NOMO-1 treated with DMSO at 0.1 percent for 48 hours (cell line): Measurements from ENCODE around the gene WHRN.

Source experiments
- DNase-seq: peaks from one replicate; lab custom pipeline; 2025; ENCODE audit not compliant: unreplicated experiment; lab: John Stamatoyannopoulos, UW

WHRN gene

GRCh38 chr9:114505187-114506081 is at the start of gene WHRN:
WHRN (minus strand) TSS chr9:114505473; CDS start chr9:114504801, 672 bp downstream.
- peak; percentile 75 for DNase-seq

DNA sequence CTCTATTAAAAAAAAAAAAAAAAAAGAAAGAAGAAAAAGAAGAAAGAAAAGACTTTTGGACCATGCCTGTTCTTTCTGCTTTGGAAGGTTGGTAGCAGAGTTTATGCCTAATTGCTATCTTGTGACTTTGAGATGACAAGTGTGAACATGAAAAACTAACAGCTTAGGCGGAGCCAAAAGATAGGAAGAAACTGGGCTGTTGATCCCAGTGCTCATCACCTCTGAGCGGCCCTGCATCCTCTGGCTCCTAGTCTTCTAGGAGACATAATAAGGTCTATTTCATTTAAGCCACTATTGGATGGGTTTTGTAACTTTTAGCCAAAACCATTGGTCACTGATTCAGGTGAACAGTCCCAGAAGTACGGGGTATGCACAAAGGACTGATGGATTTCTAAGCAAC is 47.9 kb upstream of the WHRN start:
- DNase-seq, result no peak

DNA sequence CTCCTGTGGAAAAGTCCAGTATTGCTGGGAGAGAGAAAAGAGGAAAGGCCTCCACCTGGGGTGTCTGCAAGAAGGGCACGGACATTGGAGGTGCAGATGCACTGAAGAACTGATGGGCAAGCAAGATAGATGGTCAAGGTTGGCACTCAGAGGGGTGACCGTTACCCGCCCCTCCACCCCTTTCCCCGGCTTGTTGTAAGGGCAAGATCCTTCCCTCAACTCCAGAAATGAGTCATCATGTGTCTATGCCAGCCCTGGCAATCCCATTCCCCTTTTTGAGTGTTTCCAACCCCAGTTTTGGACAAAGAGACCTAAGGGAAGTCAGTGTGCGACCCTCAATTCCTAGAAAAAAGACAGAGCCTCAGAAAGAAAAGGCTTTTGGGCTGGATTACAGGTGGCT is 47.4 kb upstream of the WHRN start:
- DNase-seq, result no peak

DNA sequence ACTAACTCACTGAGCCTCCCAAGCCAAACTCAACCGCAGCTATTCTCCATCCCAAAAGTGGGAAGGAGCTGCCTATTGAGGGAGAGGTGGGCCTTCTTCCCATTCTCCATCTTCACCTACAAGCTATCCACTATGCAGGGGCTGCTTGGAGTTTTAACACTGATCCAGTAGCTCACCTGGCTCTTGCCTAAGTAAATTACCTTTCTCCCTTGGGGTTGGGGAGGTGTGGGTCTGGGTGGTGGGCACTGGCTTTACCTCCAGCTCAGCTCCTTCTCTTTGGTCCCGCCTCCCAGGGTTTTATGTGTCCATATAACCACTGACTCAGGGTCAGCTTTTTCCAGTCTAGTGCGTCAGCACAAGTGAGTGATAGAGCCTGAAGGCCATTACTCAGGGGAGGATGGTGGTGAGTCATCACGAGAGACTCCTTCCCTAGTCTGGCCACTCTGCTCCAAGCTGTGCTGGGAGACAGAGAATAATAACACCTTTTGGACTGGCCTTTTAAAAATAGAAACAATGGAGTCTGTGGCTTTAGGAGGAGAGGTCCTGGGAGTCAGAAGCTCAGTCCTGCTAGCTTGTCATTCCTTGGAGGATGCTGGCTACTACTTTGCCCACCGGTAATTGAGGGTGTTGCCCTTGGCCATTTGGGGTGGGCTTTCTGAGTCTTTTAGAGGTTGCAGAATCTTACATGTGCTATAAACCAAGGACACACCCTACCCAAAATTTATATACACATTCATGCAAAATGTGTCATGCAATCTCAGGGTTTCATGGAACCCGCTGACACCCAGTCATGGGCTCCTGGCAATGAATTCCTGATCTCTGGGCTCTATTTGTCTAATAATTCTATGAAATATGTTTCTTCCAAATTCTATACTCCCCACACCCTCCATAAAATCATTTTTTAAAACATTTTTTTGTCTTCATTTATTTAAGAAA is 46.7 kb upstream of the WHRN start:
- peak; percentile 2 for DNase-seq

- peak; percentile 35 for DNase-seq
These were observed 44.5 kb upstream of the WHRN start for GRCh38 chr9:114549697-114550330.

DNA sequence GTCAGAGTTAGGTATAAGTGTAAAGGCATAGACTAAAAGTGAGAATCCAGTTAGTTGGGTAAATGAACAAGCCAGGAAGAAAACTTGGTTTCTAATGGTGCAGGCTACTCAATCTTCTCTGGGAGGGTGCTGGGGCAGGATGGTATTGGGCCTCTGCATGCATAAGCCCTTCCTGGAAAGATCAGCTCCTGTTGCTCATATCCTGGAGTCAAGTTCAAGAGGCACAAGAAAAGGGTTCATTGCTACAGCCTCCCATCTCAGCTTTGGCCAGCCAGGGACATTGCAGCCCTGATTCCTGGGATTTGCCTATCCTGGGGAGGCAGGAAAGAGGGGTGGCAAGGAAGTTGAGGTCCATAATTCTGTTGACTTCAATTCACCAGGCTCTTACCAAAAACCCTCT is 41.6 kb upstream of the WHRN start:
- no peak for DNase-seq

DNA sequence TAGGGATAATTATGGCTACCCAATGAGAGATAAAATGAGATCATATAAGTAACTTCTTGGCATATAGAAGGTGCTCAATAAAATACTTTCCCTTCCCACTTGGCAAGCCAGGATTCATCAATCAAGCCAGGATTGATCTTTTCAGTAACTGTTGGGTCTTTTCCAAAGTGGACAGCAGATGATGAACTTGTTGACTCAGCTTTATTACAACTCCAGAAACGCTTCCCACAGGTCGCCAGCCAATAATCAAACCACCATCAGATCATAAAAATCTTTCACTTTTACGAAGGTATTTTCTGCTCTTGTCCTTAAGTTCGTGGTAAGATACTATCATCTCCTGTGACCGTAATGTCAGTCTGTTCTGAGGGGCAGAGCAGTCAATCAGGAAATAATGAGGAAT is 39.8 kb upstream of the WHRN start:
- no peak for DNase-seq

DNA sequence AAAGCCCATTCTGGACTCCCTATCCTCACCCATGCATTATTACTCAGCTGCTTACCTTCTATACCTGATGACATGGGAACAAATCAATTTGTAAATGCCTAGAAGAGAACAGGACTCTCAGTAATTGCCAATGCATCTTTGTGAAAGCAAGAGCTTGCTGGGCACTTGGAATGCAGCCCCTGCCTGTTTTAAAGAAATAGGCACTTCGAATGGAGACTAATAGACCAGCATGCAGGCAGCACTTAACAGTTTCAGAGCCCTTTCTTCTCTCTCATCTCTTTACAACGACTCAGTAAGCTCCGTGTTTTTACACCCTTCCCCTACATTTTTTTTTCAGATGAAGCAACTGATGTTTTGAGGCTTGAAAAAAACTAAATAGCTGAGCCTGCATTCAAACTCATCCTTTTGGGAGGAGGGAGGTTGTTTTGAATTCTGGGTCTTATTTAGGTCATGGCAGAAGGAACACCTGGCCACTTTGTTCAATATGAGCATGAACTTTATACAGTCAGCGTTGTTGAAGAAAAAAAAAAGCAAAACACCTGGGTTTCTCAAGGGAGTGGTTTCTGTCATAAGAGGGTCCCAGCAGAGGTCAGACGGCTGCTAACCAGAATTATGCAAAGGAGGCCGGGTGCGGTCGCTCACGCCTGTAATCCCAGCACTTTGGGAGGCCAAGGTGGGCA is 34.6 kb upstream of the WHRN start:
- DNase-seq, result no peak

DNA sequence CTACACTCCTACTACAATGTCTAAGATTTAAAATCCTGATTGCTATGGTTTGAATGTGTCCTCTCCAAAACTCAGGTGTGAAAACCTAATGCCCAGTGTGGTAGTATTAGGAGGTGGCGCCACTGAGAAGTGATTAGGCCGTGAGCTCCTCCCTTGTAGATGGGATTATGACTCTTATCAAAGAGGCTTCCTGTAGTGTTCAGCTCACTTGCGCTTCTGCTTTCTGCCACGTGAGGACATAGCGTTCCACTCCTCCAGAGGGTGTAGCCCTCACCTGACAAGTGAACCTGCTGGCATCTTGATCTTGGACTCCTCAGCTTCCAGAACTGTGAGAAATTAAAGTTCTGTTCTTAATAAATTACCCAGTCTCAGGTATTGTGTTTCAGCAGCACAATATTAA is 33.0 kb upstream of the WHRN start:
- peak; percentile 70 for DNase-seq

DNA sequence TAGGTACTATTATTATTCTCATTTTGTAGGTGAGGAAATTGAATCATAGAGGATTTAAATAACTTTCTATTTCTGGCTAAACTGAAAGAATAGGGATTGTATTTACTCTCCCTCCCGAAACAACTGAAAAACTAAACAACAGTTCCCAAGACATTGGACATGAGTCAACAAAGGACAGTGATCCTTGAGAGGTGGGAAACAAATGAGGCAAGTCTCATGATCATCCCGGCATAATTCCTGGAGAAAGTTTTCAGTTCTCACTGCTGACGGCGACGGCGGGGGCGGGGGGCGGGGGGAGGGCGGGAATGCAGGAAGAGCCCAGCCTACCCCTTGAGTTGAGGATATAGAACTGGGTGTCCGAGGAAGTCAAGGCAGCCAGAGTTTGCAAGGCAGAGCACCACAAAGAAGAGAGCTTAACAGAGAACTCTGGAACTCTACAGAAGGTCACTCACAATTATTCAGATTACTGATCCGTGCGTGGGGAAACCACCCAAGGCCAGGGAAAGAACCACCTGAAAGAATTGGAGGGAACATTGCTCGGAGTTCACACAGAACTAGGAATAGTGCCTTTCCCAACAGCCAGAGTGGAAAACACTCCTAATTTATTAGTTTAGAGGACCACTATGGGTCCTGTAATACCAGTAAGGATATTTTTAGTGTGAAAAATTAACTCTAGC is 27.4 kb upstream of the WHRN start:
- DNase-seq, result no peak

- no peak for DNase-seq
These were observed 24.0 kb upstream of the WHRN start for GRCh38 chr9:114529285-114529684.

DNA sequence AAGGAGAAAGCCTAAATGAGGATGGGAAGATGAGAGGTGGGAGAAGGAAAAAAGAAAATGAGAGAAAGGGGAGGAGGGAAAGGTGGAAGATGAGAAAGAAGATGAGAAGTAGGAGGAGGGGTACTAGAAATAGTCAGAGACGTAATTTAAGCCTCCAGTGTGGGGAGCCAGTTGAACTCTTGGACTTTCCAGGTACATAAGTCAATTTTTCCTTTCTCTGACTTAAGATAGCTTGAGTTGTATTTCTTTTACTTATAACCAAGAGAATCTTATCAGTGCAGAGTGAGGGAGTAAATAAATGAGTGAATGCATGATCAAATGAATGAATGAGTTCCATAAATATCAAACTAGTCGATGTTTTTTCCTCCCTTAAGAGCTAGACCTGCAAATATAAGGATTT is 21.5 kb upstream of the WHRN start:
- no peak for DNase-seq

DNA sequence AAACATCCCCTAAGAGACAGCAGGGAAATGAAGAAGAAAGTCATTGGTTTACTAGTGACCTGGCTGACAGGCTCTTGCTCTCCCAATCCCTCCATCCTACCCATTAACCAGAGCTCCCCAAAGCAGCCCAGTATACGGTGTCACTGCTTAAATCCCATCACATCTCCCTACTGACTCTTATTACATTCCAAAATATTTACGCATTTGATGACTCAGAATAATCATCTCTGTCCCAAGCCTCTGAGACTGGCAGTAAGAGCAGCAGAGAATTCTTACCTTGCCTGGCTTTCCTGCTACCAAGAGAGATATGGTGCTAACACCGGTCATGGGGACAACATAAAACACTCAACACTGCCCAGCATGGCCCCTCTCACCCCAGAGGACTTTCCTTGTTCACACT is 20.2 kb upstream of the WHRN start:
- DNase-seq, result no peak

- no peak for DNase-seq
These were observed 19.0 kb upstream of the WHRN start for GRCh38 chr9:114524247-114524681.

DNA sequence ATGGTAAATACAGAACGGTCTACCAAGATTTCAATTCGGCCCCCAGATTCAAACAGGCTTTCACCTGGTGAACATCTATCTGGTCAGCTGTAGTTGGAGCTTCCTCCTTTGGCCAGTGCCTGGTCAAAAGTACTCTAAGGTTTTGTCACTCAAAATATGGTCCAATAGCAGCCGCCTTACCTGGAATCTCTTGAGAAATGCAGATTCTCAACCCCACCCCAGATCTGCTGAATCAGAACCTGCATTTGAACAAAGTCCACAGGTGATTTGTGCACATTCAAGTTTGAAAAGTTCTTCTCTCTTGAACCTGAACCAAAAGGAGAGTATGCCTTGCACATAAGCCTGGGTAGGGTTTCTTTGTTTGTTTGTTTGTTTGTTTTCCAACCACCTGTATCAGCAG is 17.6 kb upstream of the WHRN start:
- no peak for DNase-seq

GRCh38 chr9:114522286-114522685 is 17.0 kb upstream of the WHRN start:
- DNase-seq, result no peak

GRCh38 chr9:114521846-114522245 is 16.6 kb upstream of the WHRN start:
- no peak for DNase-seq

- DNase-seq, result no peak
These were observed 13.3 kb upstream of the WHRN start for GRCh38 chr9:114518599-114519022.

DNA sequence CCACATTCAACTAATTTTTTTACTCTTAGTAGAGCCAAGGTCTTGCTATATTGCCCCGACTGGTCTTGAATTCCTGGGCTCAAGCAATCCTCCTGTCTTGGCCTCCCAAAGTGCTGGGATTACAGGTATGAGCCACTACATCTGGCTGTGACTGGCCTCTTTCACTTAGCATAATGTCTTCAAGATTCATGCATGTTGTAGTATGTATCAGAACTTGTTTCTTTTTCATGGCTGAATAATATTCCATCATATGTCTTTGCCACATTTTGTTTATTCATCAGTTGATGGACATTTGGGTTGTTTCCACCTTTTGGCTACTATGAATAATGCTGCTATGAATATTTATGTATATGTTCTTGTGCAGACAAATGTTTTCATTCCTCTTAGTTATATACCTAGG is 12.8 kb upstream of the WHRN start:
- no peak for DNase-seq

- DNase-seq, result no peak
These were observed 11.6 kb upstream of the WHRN start for GRCh38 chr9:114516913-114517312.
